ENCODE measurements around the gene PCP2.

Gene PCP2

GRCh38 chr19:7678971-7679751 is 45.6 kb upstream of the PCP2 start:
- Histone ChIP-seq H3K27ac (ENCODE audit: insufficient read depth in 1 of 2, low read depth in 1 of 2, low read length in 2 of 2, poor library complexity in 1 of 2, severe bottlenecking in 2 of 2) (no peak overlapping the region), H3K9me3 (ENCODE audit: control extremely low read depth in 1 of 5, control insufficient read depth in 4 of 5, insufficient read depth in 2 of 5, low read depth in 1 of 5, low read length in 4 of 5) (no peaks in the 10 kb centered on the region), H3K4me3 (ENCODE audit: control insufficient read depth in 1 of 7, extremely low read depth in 1 of 7, insufficient read depth in 4 of 7, low read depth in 2 of 7, low read length in 6 of 7) (peak overlapping the region in 1 of 7 experiments; percentile 28), H3K36me3 (ENCODE audit: control insufficient read depth in 4 of 4, insufficient read depth in 4 of 4, low read length in 3 of 4) (peaks cover 0 to 16% (median 9%) of the 10 kb centered on the region in 4 experiments), H3K4me1 (ENCODE audit: control extremely low read depth in 1 of 4, control insufficient read depth in 4 of 4, insufficient read depth in 4 of 4, low read length in 3 of 4) (peaks cover 0 to 58% (median 51%) of the 10 kb centered on the region in 4 experiments), H3K27me3 (replicated peaks in 2 of 5; ENCODE audit: control insufficient read depth in 4 of 5, insufficient read depth in 5 of 5, low read length in 4 of 5) (no peaks in the 10 kb centered on the region)
- peak; percentile 78 to 88 (median 79) for DNase-seq
- ChIA-PET CTCF (interaction anchor here (1.3 to 2.3 kb wide), 3 partner anchors 19 to 121 kb away, joined by 3 to 18 read pairs (median 5); no protein-coding TSS in a partner anchor), POLR2A (no interaction called here)
- 49% methylated on average over 26 of the region's 30 CpGs for WGBS (ENCODE audit: insufficient coverage)

- ChIA-PET POLR2A (interaction anchor here (0.9 kb wide), 1 partner anchor 41 kb away, joined by 3 read pairs; the partner anchor contains the start of gene STXBP2), CTCF (interaction anchor here (0.7 to 2.9 kb wide), 5 partner anchors 17 to 122 kb away, joined by 3 to 18 read pairs (median 5); no protein-coding TSS in a partner anchor)
- 45% methylated on average over 11 of the region's 12 CpGs for WGBS (ENCODE audit: insufficient coverage)
Observed at GRCh38 chr19:7677669-7678311, 44.3 kb upstream of the PCP2 start.

GRCh38 chr19:7676854-7677253 is 43.3 kb upstream of the PCP2 start, which contains the start of gene MCEMP1:
TSS of gene MCEMP1 (plus strand) at chr19:7677090. CDS start at chr19:7677121, 31 bp downstream.
- ChIA-PET CTCF (interaction anchor here (2.3 to 2.9 kb wide), 2 partner anchors 25 to 123 kb away, joined by 16 to 18 read pairs; no protein-coding TSS in a partner anchor), POLR2A (no interaction called here)
- peak in 1 of 3 donors; percentile 36 for DNase-seq
- peaks cover 0 to 9% (median 0%) of the 10 kb centered on the region in 5 experiments for H3K27me3 ChIP-seq (replicated peaks in 2 of 5; ENCODE audit: control insufficient read depth in 4 of 5, insufficient read depth in 5 of 5, low read length in 4 of 5)
- 5% methylated on average over 4 of the region's 10 CpGs for WGBS (ENCODE audit: insufficient coverage)
- no peaks in the 10 kb centered on the region for H3K36me3 ChIP-seq (ENCODE audit: control insufficient read depth in 4 of 4, insufficient read depth in 4 of 4, low read length in 3 of 4)
- no peak within 1 kb of the TSS for H3K27ac ChIP-seq (ENCODE audit: insufficient read depth in 1 of 2, low read depth in 1 of 2, low read length in 2 of 2, poor library complexity in 1 of 2, severe bottlenecking in 2 of 2)
- H3K9me3 ChIP-seq (ENCODE audit: control extremely low read depth in 1 of 5, control insufficient read depth in 4 of 5, insufficient read depth in 2 of 5, low read depth in 1 of 5, low read length in 4 of 5): peaks cover 0 to 5% (median 1%) of the 10 kb centered on the region in 5 experiments
- H3K4me3 ChIP-seq (ENCODE audit: control insufficient read depth in 1 of 7, extremely low read depth in 1 of 7, insufficient read depth in 4 of 7, low read depth in 2 of 7, low read length in 6 of 7): peak within 1 kb of the TSS in 5 of 7 experiments; percentile 43 to 57 (median 50)
- peaks cover 0 to 53% (median 46%) of the 10 kb centered on the region in 4 experiments for H3K4me1 ChIP-seq (ENCODE audit: control extremely low read depth in 1 of 4, control insufficient read depth in 4 of 4, insufficient read depth in 4 of 4, low read length in 3 of 4)

More at GRCh38 chr19:7677669-7678311, 44.3 kb upstream of the PCP2 start:
- peaks cover 0 to 8% (median 5%) of the 10 kb centered on the region in 4 experiments for H3K36me3 ChIP-seq (ENCODE audit: control insufficient read depth in 4 of 4, insufficient read depth in 4 of 4, low read length in 3 of 4)
- peaks cover 0 to 6% (median 0%) of the 10 kb centered on the region in 5 experiments for H3K27me3 ChIP-seq (replicated peaks in 2 of 5; ENCODE audit: control insufficient read depth in 4 of 5, insufficient read depth in 5 of 5, low read length in 4 of 5)
- H3K27ac ChIP-seq (ENCODE audit: insufficient read depth in 1 of 2, low read depth in 1 of 2, low read length in 2 of 2, poor library complexity in 1 of 2, severe bottlenecking in 2 of 2): no peak overlapping the region
- peak in 2 of 3 donors; percentile 59 to 60 for DNase-seq
- H3K4me3 ChIP-seq (ENCODE audit: control insufficient read depth in 1 of 7, extremely low read depth in 1 of 7, insufficient read depth in 4 of 7, low read depth in 2 of 7, low read length in 6 of 7): peak overlapping the region in 1 of 7 experiments; percentile 38
- peaks cover 0 to 5% (median 1%) of the 10 kb centered on the region in 5 experiments for H3K9me3 ChIP-seq (ENCODE audit: control extremely low read depth in 1 of 5, control insufficient read depth in 4 of 5, insufficient read depth in 2 of 5, low read depth in 1 of 5, low read length in 4 of 5)
- H3K4me1 ChIP-seq (ENCODE audit: control extremely low read depth in 1 of 4, control insufficient read depth in 4 of 4, insufficient read depth in 4 of 4, low read length in 3 of 4): peaks cover 0 to 58% (median 51%) of the 10 kb centered on the region in 4 experiments

- Histone ChIP-seq H3K36me3 (ENCODE audit: control insufficient read depth in 4 of 4, insufficient read depth in 4 of 4, low read length in 3 of 4) (no peaks in the 10 kb centered on the region), H3K4me1 (ENCODE audit: control extremely low read depth in 1 of 4, control insufficient read depth in 4 of 4, insufficient read depth in 4 of 4, low read length in 3 of 4) (peaks cover 0 to 49% (median 41%) of the 10 kb centered on the region in 4 experiments), H3K27me3 (replicated peaks in 2 of 5; ENCODE audit: control insufficient read depth in 4 of 5, insufficient read depth in 5 of 5, low read length in 4 of 5) (peaks cover 0 to 12% (median 0%) of the 10 kb centered on the region in 5 experiments), H3K9me3 (ENCODE audit: control extremely low read depth in 1 of 5, control insufficient read depth in 4 of 5, insufficient read depth in 2 of 5, low read depth in 1 of 5, low read length in 4 of 5) (peaks cover 0 to 5% (median 1%) of the 10 kb centered on the region in 5 experiments), H3K27ac (ENCODE audit: insufficient read depth in 1 of 2, low read depth in 1 of 2, low read length in 2 of 2, poor library complexity in 1 of 2, severe bottlenecking in 2 of 2) (no peak overlapping the region), H3K4me3 (ENCODE audit: control insufficient read depth in 1 of 7, extremely low read depth in 1 of 7, insufficient read depth in 4 of 7, low read depth in 2 of 7, low read length in 6 of 7) (peak overlapping the region in 5 of 7 experiments; percentile 43 to 57 (median 50))
- ChIA-PET POLR2A (interaction anchor here (0.7 kb wide), 1 partner anchor 35 kb away, joined by 3 read pairs; no protein-coding TSS in a partner anchor), CTCF (interaction anchor here (2.9 kb wide), 1 partner anchor 25 kb away, joined by 16 read pairs; no protein-coding TSS in a partner anchor)
- WGBS (ENCODE audit: insufficient coverage): 0% methylated on average over 1 of the region's 7 CpGs
- peak in 2 of 3 donors; percentile 53 to 55 for DNase-seq
Observed at GRCh38 chr19:7676376-7676775, 42.9 kb upstream of the PCP2 start.

- no peaks in the 10 kb centered on the region for H3K36me3 ChIP-seq (ENCODE audit: control insufficient read depth in 4 of 4, insufficient read depth in 4 of 4, low read length in 3 of 4)
- no peak overlapping the region for H3K27ac ChIP-seq (ENCODE audit: insufficient read depth in 1 of 2, low read depth in 1 of 2, low read length in 2 of 2, poor library complexity in 1 of 2, severe bottlenecking in 2 of 2)
- H3K4me3 ChIP-seq (ENCODE audit: control insufficient read depth in 1 of 7, extremely low read depth in 1 of 7, insufficient read depth in 4 of 7, low read depth in 2 of 7, low read length in 6 of 7): no peak overlapping the region
- peaks cover 0 to 5% (median 1%) of the 10 kb centered on the region in 5 experiments for H3K9me3 ChIP-seq (ENCODE audit: control extremely low read depth in 1 of 5, control insufficient read depth in 4 of 5, insufficient read depth in 2 of 5, low read depth in 1 of 5, low read length in 4 of 5)
- WGBS (ENCODE audit: insufficient coverage): 57% methylated on average over 14 of the region's 21 CpGs
- H3K27me3 ChIP-seq (replicated peaks in 2 of 5; ENCODE audit: control insufficient read depth in 4 of 5, insufficient read depth in 5 of 5, low read length in 4 of 5): peaks cover 0 to 27% (median 6%) of the 10 kb centered on the region in 5 experiments
- CTCF ChIA-PET: no interaction called here
- peaks cover 0 to 49% (median 37%) of the 10 kb centered on the region in 4 experiments for H3K4me1 ChIP-seq (ENCODE audit: control extremely low read depth in 1 of 4, control insufficient read depth in 4 of 4, insufficient read depth in 4 of 4, low read length in 3 of 4)
- peak in 2 of 3 donors; percentile 73 for DNase-seq
- POLR2A ChIA-PET: interaction anchor here (0.6 kb wide), 1 partner anchor 184 kb away, joined by 3 read pairs; no protein-coding TSS in a partner anchor
Observed at GRCh38 chr19:7674010-7675005, 40.8 kb upstream of the PCP2 start.

- no peak for DNase-seq
- Histone ChIP-seq H3K4me1 (ENCODE audit: control extremely low read depth in 1 of 4, control insufficient read depth in 4 of 4, insufficient read depth in 4 of 4, low read length in 3 of 4) (peaks cover 0 to 41% (median 27%) of the 10 kb centered on the region in 4 experiments), H3K27me3 (replicated peaks in 2 of 5; ENCODE audit: control insufficient read depth in 4 of 5, insufficient read depth in 5 of 5, low read length in 4 of 5) (peaks cover 0 to 34% (median 7%) of the 10 kb centered on the region in 5 experiments), H3K4me3 (ENCODE audit: control insufficient read depth in 1 of 7, extremely low read depth in 1 of 7, insufficient read depth in 4 of 7, low read depth in 2 of 7, low read length in 6 of 7) (no peak overlapping the region), H3K36me3 (ENCODE audit: control insufficient read depth in 4 of 4, insufficient read depth in 4 of 4, low read length in 3 of 4) (no peaks in the 10 kb centered on the region), H3K27ac (ENCODE audit: insufficient read depth in 1 of 2, low read depth in 1 of 2, low read length in 2 of 2, poor library complexity in 1 of 2, severe bottlenecking in 2 of 2) (no peak overlapping the region), H3K9me3 (ENCODE audit: control extremely low read depth in 1 of 5, control insufficient read depth in 4 of 5, insufficient read depth in 2 of 5, low read depth in 1 of 5, low read length in 4 of 5) (peaks cover 0 to 5% (median 1%) of the 10 kb centered on the region in 5 experiments)
- ChIA-PET POLR2A (no interaction called here), CTCF (interaction anchor here (0.9 kb wide), 1 partner anchor 18 kb away, joined by 3 read pairs; no protein-coding TSS in a partner anchor)
- WGBS (ENCODE audit: insufficient coverage): 81% methylated on average over 7 of the region's 9 CpGs
Observed at GRCh38 chr19:7672522-7672921, 39.0 kb upstream of the PCP2 start.
